ENCODE measurements around the gene CNKSR2.

Gene CNKSR2

GRCh38 chrX:21683941-21684340, 309.7 kb downstream of the CNKSR2 start:
- DNase-seq = no peak

- no peak for DNase-seq
These were observed 317.3 kb downstream of the CNKSR2 start for GRCh38 chrX:21691512-21692018.

- no peak for DNase-seq
These were observed 324.1 kb downstream of the CNKSR2 start for GRCh38 chrX:21698272-21698671.

- DNase-seq = no peak
These were observed 324.9 kb downstream of the CNKSR2 start for GRCh38 chrX:21699136-21699535.

- no peak for DNase-seq
These were observed 326.1 kb downstream of the CNKSR2 start for GRCh38 chrX:21700275-21700674.

GRCh38 chrX:21700967-21701366, 326.7 kb downstream of the CNKSR2 start:
- DNase-seq = no peak

GRCh38 chrX:21702725-21703124, 328.5 kb downstream of the CNKSR2 start:
- no peak for DNase-seq
